Effector memory CD4-positive, alpha-beta T cell (primary cell): ENCODE data around the gene PDPN.

Experiments
- DNase-seq, 3 donors: peaks; one replicate each; pipeline ENCODE4 v3.0.0-alpha.2; 2020
- H3K27ac ChIP-seq: 2 replicates; pipeline ENCODE4 v1.7.0; 2013; ENCODE audit warnings: mild to moderate bottlenecking, low read length, moderate library complexity; ENCODE audit not compliant: insufficient read depth, poor library complexity, severe bottlenecking
- H3K27me3 ChIP-seq: replicated peaks from 2 replicates; pipeline ENCODE4 v1.7.0; 2013; ENCODE audit warnings: mild to moderate bottlenecking, low read length; ENCODE audit not compliant: insufficient read depth, control insufficient read depth, poor library complexity, severe bottlenecking
- H3K36me3 ChIP-seq: 2 replicates; pipeline ENCODE4 v1.7.0; 2013; ENCODE audit warnings: mild to moderate bottlenecking, low read length, moderate library complexity; ENCODE audit not compliant: control insufficient read depth, insufficient read depth
- H3K4me1 ChIP-seq: 2 replicates; pipeline ENCODE4 v1.7.0; 2013; ENCODE audit warnings: low read length, mild to moderate bottlenecking; ENCODE audit not compliant: control insufficient read depth, insufficient read depth, poor library complexity, severe bottlenecking
- H3K4me3 ChIP-seq: 2 replicates; pipeline ENCODE4 v1.7.0; 2013; ENCODE audit warnings: low read length, low read depth, mild to moderate bottlenecking; ENCODE audit not compliant: insufficient read depth, poor library complexity, severe bottlenecking
- H3K9me3 ChIP-seq: 2 replicates; pipeline ENCODE4 v1.7.0; 2013; ENCODE audit warnings: mild to moderate bottlenecking, low read length, moderate library complexity; ENCODE audit not compliant: control insufficient read depth

The PDPN gene

DNA sequence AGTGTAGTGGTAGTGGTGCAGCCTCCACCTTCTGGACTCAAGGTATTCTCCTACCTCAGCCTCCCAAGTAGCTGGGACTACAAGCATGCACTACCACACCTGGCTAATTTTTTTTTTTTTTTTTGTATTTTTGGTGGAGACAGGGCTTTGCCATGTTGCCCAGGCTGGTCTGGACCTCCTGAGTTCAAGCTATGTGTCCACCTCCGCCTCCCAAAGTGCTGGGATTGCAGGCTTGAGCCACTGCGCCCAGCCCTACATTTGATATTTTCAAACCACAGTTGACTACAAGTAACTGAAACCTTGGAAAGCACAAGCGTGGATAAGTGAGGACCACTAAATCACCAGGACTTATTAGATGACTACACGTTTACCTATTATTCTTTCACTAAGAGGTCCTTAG, 10.0 kb upstream of the PDPN start:
- Histone ChIP-seq H3K9me3 (no peaks in the 10 kb centered on the region), H3K4me3 (no peak overlapping the region), H3K27ac (no peak overlapping the region), H3K36me3 (no peaks in the 10 kb centered on the region), H3K27me3 (no peaks in the 10 kb centered on the region), H3K4me1 (no peaks in the 10 kb centered on the region)
- no peak for DNase-seq

DNA sequence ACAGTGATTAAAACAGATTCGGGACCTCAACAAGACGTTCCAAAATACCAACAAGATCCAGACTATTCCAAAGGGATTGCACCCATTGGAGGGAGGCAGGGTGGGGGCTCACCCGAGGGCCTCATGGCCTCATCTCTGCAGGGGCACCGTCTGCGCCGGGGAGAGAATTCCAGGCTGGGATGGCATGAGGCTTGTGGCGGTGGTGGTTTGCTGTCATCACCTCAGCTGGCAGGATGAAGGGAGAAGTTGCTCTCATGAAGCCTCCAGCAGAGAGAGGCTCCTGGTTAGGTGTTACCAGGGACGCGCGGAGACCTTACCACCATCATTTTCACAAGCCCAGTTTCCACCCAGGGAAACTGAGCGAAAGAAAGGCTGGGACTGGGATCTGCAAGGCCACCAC, 6.7 kb upstream of the PDPN start:
- H3K27me3 ChIP-seq: no peaks in the 10 kb centered on the region
- no peaks in the 10 kb centered on the region for H3K4me1 ChIP-seq
- no peaks in the 10 kb centered on the region for H3K36me3 ChIP-seq
- DNase-seq: no peak
- H3K4me3 ChIP-seq: no peak overlapping the region
- no peaks in the 10 kb centered on the region for H3K9me3 ChIP-seq
- H3K27ac ChIP-seq: no peak overlapping the region

DNA sequence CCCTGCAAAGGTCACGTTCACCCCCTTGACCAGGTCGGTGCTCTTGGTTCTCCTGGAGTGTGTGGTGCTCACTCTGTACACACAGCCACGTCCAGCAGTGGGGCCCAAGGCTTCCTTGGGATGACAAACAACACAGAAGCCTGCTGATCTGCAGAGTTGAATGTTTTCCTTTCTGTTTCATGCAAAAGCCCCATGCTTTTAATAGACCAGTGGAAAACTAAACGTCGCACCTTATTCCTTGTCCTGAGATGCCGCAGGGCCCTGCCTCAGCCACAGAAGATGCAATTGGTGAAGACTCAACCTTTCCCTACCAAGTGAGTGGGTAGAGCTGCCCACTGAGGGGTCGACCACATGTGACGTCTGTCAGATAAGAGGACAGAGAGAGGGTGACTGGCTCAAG, 5.8 kb upstream of the PDPN start:
- no peak overlapping the region for H3K27ac ChIP-seq
- no peaks in the 10 kb centered on the region for H3K4me1 ChIP-seq
- no peaks in the 10 kb centered on the region for H3K9me3 ChIP-seq
- DNase-seq: no peak
- no peaks in the 10 kb centered on the region for H3K36me3 ChIP-seq
- H3K27me3 ChIP-seq: peaks cover 3% of the 10 kb centered on the region
- no peak overlapping the region for H3K4me3 ChIP-seq

DNA sequence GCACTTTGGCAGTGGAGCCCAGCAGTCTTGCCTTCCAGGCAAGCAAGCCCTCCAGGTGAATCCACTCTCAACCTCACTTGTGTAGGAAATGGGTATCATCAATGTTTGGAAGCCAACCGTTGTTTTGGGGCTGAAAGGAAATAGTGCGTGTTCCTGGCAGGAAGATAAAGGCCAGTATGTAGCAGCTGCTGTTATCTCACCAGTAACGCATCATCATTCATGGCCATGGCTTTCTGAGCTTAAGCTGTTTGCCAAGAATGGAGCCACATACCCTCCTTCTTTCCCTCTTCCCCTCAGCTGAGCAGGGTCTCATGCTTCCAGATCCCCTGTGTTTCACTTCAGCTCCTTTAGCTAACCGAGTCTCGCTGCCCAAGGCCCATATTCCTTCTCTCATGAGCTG, 2.2 kb upstream of the PDPN start:
- H3K9me3 ChIP-seq: no peaks in the 10 kb centered on the region
- no peak for DNase-seq
- no peak overlapping the region for H3K27ac ChIP-seq
- peaks cover 7% of the 10 kb centered on the region for H3K27me3 ChIP-seq
- no peaks in the 10 kb centered on the region for H3K4me1 ChIP-seq
- H3K36me3 ChIP-seq: no peaks in the 10 kb centered on the region
- no peak overlapping the region for H3K4me3 ChIP-seq

DNA sequence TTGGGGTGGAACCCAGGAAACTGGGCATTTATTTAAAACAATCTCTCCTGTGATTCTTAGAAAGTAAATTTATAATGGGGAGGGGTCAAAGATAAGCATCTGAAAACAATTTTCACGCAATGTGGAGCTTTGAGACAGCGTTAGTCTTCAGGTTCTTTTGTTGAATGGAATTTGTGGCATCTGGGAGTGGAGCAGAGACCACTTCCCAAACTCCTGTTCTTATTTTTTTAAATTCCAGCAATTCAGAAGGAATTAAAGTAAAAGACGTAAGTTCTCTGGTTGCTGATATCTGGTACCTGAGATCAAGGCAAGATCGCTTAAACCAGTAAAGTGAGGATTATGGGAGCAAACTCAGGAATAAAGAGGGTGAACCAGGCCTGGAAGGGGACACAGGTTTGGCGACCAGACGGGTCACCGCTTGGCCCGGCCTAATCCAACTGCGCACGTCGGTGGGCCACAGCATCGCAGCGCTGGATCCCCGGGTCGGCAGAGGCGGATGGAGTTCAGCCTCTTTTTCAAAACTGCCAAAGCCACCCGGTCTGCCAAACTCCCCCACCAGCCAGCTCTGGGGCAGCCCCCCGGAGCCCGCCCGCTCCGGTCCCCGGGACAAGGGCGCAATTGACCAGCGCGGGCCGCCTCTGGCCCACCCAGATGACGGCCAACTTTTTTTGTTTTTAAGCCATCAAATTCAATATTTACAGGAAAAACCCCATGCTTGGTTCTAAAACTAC, 754 bp upstream of the PDPN start:
- H3K27ac ChIP-seq: no peak overlapping the region
- DNase-seq: no peak
- H3K9me3 ChIP-seq: no peaks in the 10 kb centered on the region
- H3K4me1 ChIP-seq: no peaks in the 10 kb centered on the region
- H3K27me3 ChIP-seq: peaks cover 7% of the 10 kb centered on the region
- no peaks in the 10 kb centered on the region for H3K36me3 ChIP-seq
- no peak overlapping the region for H3K4me3 ChIP-seq

DNA sequence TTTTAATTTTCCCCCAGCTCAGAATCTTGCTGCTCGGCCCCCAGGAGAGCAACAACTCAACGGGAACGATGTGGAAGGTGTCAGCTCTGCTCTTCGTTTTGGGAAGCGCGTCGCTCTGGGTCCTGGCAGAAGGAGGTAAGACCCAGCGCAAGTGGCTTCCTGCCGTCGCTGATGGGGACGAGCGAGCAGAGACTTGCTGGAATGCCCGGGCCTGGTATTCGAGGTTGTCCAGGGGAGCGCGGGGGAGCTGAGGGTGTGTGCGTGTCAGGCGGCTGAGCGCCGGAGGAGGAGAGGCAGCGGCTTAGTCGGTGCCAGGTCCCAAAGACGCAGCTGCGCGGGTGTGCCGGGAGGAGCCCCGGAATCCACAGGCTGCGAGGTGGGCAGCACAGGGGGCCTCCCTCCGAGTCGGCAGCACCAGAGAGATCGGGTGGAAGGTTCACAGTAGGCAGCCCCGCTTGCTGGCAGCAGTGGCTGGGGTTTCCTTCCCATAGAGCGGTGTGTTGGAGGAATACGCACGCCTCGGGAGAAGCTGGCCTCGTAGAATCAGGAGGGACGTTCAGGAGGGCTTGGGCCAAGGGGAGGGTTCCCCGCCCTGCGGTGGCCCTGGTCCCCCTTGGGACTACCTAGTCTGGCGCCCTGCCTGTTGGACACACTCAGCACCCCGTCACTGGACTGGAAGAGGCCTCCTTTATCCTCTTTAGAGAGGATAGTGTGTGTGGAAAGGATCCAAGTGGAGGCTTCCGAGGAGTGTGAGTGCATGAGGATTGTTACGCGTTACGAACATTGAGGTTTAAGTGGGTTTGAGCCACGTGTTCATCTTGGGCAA, 547 bp downstream of the PDPN start:
- Histone ChIP-seq H3K4me1 (no peaks in the 10 kb centered on the region), H3K4me3 (no peak overlapping the region)

DNA sequence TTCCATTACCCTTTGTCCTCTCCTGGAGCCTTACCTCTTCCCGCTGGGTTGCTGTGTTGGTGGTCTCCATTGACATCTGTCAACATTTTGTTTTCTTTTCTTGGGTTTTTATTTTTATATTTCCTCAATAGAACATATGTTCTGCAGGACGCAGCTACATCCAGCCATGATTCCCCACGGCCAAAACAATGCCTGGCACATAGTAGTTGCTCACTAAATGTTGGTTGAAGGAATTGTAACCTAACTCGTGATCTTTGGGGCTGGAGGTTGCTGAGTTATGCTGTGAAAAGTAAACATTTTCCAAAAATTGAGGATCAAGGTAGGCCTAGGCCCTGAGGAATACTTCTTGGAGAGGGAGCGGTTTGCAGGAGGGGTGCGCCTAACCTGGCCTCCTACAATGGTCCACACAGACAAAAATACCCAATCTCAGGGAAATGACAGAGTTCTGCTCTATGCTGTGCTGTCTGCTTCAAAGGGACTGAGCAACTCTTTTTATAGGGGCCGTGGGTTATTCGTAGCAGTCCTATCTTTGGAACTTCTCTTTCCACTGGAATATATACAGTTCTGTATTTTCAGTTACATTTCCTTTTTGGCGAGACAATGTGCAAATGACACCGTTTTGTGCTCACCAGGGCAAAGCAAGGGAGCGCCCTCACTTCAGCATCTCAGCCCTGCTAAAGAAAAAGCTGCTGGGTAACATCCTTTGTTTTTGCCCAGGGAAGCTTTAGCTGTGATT, 1.4 kb downstream of the PDPN start:
- Histone ChIP-seq H3K36me3 (no peaks in the 10 kb centered on the region), H3K9me3 (no peaks in the 10 kb centered on the region), H3K4me1 (no peaks in the 10 kb centered on the region), H3K4me3 (no peak overlapping the region), H3K27me3 (peaks cover 7% of the 10 kb centered on the region), H3K27ac (no peak overlapping the region)
- no peak for DNase-seq

More for the DNA sequence above, 547 bp downstream of the PDPN start:
- no peak for DNase-seq
- no peaks in the 10 kb centered on the region for H3K36me3 ChIP-seq
- no peak overlapping the region for H3K27ac ChIP-seq
- H3K27me3 ChIP-seq: peaks cover 7% of the 10 kb centered on the region
- no peaks in the 10 kb centered on the region for H3K9me3 ChIP-seq

DNA sequence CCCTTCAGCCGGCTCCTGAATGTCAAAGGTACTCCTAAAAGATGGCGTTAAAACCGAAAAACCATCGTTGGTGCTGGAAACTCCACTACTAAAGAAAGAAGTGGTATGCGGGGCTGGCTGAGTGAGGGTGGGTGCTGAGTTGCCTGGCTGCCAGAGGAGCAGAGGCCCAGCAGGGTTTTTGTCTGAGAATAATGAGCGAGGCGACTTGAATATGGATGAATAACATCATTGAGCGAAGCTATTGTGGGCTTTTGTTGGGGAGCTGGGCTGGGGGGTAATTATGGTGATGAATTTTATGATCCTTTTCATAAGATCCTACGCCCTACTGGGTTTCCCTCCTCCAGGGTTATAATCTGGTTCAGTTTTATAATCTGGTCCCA, 2.0 kb downstream of the PDPN start:
- H3K36me3 ChIP-seq: no peaks in the 10 kb centered on the region
- DNase-seq: no peak
- no peaks in the 10 kb centered on the region for H3K4me1 ChIP-seq
- no peaks in the 10 kb centered on the region for H3K9me3 ChIP-seq
- H3K27me3 ChIP-seq: peaks cover 7% of the 10 kb centered on the region
- no peak overlapping the region for H3K4me3 ChIP-seq
- H3K27ac ChIP-seq: no peak overlapping the region

DNA sequence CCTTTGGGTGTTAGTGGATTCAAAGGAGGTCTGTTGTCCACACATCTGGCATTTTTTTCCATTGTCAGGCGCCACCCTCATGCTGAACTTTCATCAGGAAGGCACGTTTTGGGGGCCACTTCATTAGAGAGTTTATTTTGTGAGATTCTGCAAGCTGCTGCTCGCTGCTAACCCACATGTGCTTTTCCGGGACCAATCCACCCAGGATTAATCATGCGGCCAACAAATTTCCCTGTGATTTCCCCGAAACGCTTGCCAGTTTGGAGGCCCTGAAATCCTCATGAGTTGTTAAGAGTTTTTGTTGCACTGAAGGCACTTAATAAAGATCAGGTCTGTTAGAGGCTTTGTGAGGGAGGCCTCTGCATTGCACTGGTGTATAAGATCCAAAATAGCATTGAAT, 2.4 kb downstream of the PDPN start:
- no peaks in the 10 kb centered on the region for H3K9me3 ChIP-seq
- no peak for DNase-seq
- H3K36me3 ChIP-seq: no peaks in the 10 kb centered on the region
- no peak overlapping the region for H3K4me3 ChIP-seq
- H3K27ac ChIP-seq: no peak overlapping the region
- H3K27me3 ChIP-seq: peaks cover 7% of the 10 kb centered on the region
- no peaks in the 10 kb centered on the region for H3K4me1 ChIP-seq
